H1 (cell line): ENCODE data around the gene MGLL.
A peak's percentile ranks its signal among the peaks of the same experiment; 100 is the strongest.

ENCODE experiments used
- CTCF ChIP-seq, 3 experiments: IDR thresholded peaks; 1 replicate in 2 of 3; 2 replicates in 1 of 3; pipeline versions ENCODE4 v1.5.1 to v1.6.1; 2011; ENCODE audit warnings: low read length in 3 of 3, mild to moderate bottlenecking in 3 of 3, inconsistent platforms in 2 of 3, low read depth in 1 of 3, moderate library complexity in 1 of 3; ENCODE audit not compliant: insufficient read depth in 1 of 3; ENCODE audit errors: control extremely low read depth in 1 of 3
- EZH2 ChIP-seq: fragments of 200-600 bp; sonication (generic); IDR thresholded peaks from 2 replicates; pipeline ENCODE4 v1.7.1; 2012; ENCODE audit warnings: low read depth, mild to moderate bottlenecking, moderate library complexity, low read length, inconsistent platforms; ENCODE audit not compliant: severe bottlenecking
- FOSL1 ChIP-seq: IDR thresholded peaks from 2 replicates; pipeline ENCODE4 v1.6.1; 2011; ENCODE audit warnings: mild to moderate bottlenecking, low read depth, low read length, moderate library complexity; ENCODE audit not compliant: insufficient read depth
- MAX ChIP-seq: IDR thresholded peaks from 2 replicates; pipeline ENCODE4 v1.6.1; 2012; ENCODE audit warnings: inconsistent platforms
- POLR2A ChIP-seq, 2 experiments: IDR thresholded peaks; 1 replicate in 1 of 2; 2 replicates in 1 of 2; pipeline ENCODE4 v1.6.1; 2011; ENCODE audit warnings: low read depth in 2 of 2, low read length in 2 of 2, mild to moderate bottlenecking in 2 of 2; ENCODE audit errors: control extremely low read depth in 1 of 2
- POLR2AphosphoS5 ChIP-seq: IDR thresholded peaks from 2 replicates; pipeline ENCODE4 v1.6.1; 2011; ENCODE audit warnings: low read depth, low read length
- SP1 ChIP-seq: IDR thresholded peaks from 2 replicates; pipeline ENCODE4 v1.6.1; 2011; ENCODE audit warnings: low read depth, low read length
- TAF1 ChIP-seq: IDR thresholded peaks from 2 replicates; pipeline ENCODE4 v1.6.1; 2011; ENCODE audit warnings: mild to moderate bottlenecking, low read depth, low read length

DNA sequence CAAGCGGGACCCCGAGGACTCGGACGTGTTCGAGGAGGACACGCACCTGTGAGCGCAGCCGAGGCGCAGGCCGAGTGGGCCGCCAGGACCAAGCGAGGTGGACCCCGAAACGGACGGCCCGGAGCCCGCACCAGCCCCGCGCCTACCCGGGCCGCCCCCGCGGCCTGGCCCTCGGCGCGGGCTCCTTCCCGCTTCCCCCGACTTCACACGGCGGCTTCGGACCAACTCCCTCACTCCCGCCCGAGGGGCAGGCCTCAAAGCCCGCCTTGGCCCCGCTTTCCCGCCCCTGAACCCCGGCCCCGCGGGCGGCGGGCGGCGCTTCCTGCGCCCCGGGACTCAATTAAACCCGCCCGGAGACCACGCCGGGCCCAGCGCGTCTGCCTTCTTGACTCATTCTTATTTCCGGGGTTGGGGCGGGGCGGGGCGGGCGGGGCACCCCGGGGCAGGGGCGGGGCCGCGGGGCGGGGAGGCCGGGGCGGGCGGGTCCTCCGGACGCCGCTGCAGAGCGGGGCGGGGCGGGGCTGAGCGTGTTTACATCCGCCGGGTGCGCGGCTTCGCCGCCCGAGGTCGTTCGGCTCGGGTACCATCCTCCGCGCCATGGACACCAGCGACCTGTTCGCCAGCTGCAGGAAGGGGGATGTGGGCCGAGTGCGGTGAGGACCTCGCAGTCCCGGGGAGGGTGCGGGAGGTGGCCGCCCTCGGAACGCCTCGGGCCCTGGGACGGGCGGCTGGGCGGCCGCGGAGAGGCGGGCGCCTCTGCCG lies 149.7 kb downstream of the MGLL start, which contains the start of gene ABTB1:
- TF ChIP-seq CTCF (IDR thresholded peaks at IDR 0.05; ENCODE audit: control extremely low read depth in 1 of 3, insufficient read depth in 1 of 3, low read depth in 1 of 3, low read length in 3 of 3) = no peak
- TF ChIP-seq MAX = no peak
- TF ChIP-seq EZH2 = no peak
- TF ChIP-seq POLR2AphosphoS5 = peak; percentile 16
- no peak for TF ChIP-seq FOSL1
- peak; percentile 66 for TF ChIP-seq TAF1
- TF ChIP-seq POLR2A (IDR thresholded peaks at IDR 0.05; ENCODE audit: control extremely low read depth in 1 of 2, low read depth in 2 of 2, low read length in 2 of 2) = peak in 1 of 2 experiments; percentile 71; a peak in 2 of 3 replicates
- no peak for TF ChIP-seq SP1
